ENCODE measurements around the gene TBC1D4.

TBC1D4 gene

DNA sequence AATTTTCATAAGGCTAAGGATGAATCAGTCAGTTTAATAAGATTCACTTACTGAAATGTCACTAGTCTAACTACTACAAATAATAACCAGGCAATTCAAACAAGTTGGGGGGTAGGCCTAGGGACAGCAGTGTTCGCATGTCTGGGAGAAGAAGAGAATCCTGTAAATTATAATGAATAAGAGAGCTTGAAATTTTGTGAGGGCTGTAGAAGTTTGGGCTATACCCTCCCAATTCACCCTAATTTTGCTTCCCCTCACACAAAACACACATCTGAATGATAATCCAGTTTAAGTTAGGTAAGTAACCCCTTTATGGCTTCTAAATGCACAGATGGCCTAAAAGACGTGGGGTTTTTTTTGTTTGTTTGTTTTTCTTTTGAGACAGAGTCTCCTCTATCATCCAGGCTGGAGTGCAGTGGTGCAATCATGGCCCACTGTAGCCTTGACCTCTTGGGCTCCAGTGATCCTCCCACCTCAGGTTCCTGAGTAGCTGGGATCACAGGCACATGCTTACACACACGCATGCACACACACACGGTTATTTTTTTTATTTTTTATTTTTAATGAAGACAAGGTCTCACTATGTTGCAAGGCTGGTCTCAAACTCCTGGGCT lies 69.9 kb downstream of the TBC1D4 start:
- FAIRE-seq (no peak), DNase-seq (ENCODE audit: insufficient read length, low spot score) (no peak)
- TF ChIP-seq POLR2A (IDR thresholded peaks at IDR 0.05; ENCODE audit: low read depth, low read length): no peak

DNA sequence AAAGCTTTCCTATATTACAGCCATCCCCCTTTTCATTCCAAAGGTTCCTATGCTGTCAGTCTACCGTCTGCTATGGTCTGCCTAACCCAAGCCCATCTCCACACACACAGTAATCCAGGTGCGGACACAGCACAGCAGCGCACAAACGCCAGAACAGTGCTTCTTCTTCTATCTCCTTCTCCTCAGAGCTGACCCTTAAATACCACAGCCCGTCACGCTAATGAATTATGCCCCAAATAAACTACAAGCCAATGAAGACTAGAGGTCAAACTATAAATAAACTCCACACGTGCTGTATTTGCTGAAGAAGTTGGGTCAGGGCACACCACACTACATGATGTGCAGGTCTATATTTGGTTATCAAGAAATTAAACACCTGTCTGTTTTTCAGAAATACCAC lies 71.8 kb downstream of the TBC1D4 start:
- no peak for DNase-seq (ENCODE audit: insufficient read length, low spot score)
- FAIRE-seq: no peak
- TF ChIP-seq POLR2A (IDR thresholded peaks at IDR 0.05; ENCODE audit: low read depth, low read length): no peak

DNA sequence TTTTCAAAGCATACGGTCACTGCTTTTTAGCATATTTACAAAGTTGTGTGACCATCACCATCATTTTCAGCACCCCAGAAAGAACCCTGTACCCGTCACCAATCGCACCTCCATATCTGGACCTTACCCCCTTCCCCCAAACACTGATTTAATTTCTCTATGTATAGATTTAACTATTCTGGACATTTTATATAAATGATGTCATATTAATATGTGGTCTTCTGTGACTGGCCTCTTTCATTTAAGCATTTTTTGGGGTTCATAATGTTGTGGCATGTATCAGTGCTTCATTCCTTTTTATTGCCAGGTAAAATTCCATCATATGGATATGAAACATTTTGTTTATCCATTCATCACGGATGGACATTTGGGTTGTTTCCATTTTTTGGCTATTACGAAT lies 74.0 kb downstream of the TBC1D4 start:
- no peak for FAIRE-seq
- no peak for TF ChIP-seq POLR2A (IDR thresholded peaks at IDR 0.05; ENCODE audit: low read depth, low read length)
- DNase-seq (ENCODE audit: insufficient read length, low spot score): no peak

DNA sequence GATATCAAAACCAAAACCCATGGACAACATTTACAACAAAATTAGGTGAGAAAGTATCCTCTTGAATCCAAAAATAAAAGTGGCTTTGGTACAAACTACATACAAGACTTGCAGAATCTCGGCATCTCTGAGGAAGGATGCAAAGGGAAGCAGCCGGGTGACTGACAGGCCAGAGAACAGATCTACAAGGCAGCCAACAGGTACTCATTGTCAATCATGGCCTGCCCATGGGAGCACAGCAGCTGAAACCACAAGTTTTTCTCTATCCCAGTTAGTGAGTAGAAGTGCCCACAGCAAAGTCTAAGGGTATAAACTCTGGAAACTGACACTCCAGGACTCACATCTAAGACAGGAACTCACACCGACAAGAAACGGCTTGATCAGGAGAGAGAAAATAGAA lies 74.5 kb downstream of the TBC1D4 start:
- no peak for FAIRE-seq
- no peak for DNase-seq (ENCODE audit: insufficient read length, low spot score)
- no peak for TF ChIP-seq POLR2A (IDR thresholded peaks at IDR 0.05; ENCODE audit: low read depth, low read length)

DNA sequence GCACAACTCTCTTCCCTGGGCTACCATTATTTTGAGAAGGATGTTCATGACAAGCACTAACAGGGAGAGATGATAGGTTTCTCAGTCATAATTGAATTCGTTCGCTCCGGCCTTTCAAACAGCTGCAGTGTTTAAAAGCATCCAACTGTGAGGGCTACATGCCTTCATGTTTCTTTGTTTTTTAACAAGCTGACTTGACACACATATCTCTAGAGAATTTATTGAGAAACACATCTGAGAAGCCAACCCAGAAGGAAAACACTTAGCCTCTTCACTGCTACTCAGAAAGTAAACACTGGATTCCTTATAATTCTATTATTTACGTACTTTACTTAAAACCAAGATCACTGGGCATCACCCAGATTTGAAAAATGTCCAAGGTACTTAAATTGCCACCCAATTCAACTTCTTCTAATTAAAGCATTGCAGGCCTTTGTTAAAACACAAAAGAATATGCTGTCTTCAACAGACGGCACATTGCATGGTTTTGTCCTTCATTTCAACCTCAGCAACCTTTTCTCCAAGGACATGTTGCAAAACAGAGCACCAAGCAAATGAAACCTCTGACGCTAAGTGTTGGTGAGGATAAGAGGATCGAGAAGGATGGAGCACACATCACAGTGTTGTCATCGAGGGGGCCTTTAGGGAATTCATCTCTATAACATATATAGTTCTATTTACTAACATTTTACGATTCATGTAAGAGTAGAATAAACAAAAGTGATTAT lies 75.8 kb downstream of the TBC1D4 start:
- DNase-seq (ENCODE audit: insufficient read length, low spot score) (no peak), FAIRE-seq (no peak)
- no peak for TF ChIP-seq POLR2A (IDR thresholded peaks at IDR 0.05; ENCODE audit: low read depth, low read length)

DNA sequence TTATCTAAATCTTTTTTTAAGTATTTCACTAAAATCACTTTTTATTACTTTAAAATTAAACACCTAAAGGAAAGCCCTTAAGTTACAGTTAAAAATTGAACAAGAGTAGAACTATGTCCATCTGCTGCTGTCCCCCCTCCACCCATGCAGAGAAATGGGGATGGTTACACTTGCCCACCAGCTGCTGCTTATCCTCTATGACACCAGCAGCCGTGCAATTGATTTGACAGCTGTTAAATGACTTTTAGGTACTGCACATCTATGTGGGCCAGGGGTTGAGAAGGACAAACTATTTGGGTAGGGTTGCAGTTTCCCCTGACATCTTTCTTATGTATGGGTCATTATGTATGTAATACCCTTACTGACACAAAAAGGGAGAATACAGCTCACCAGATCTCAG lies 77.2 kb downstream of the TBC1D4 start:
- no peak for TF ChIP-seq POLR2A (IDR thresholded peaks at IDR 0.05; ENCODE audit: low read depth, low read length)
- no peak for DNase-seq (ENCODE audit: insufficient read length, low spot score)

DNA sequence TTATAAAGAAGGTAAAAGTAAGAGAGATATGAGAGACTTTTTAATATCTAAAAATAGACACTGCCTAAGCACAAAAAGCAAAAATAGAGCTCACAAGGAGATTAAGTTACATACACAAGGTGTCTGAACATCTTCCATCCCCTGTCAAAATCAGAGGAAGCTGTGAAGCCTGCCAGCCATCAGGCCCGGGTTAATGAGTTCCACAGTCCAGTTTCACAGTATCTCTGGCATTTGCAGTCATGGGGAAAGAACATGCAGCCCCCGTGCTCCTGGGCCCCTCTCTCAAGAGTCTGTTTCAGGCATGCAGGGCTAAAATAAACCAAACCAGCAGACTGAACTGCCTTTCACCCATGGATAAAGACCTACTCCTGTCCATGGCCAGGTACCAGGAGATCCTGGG lies 79.2 kb downstream of the TBC1D4 start:
- TF ChIP-seq POLR2A (IDR thresholded peaks at IDR 0.05; ENCODE audit: low read depth, low read length): no peak
- FAIRE-seq (no peak), DNase-seq (ENCODE audit: insufficient read length, low spot score) (no peak)

More for the DNA sequence above, 77.2 kb downstream of the TBC1D4 start:
- no peak for FAIRE-seq

DNA sequence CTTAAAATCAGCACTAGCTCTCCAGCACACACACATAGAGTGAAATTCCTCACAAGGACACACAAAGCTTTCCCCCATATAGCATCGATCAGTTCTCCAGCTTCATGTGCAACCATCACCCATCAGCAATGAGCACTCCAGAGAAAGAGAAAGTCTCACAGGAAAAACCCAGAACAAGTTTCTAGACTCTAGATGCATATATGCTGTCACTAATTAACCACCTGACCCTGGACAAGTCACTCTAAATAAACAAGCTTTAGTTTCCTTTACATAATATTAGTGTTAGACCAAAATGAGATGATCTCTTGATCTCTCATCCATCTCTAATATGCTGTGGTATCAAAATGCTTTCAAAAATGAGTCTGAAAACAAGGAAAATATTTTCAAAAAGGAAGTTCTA lies 81.2 kb downstream of the TBC1D4 start:
- FAIRE-seq (no peak), DNase-seq (ENCODE audit: insufficient read length, low spot score) (no peak)

DNA sequence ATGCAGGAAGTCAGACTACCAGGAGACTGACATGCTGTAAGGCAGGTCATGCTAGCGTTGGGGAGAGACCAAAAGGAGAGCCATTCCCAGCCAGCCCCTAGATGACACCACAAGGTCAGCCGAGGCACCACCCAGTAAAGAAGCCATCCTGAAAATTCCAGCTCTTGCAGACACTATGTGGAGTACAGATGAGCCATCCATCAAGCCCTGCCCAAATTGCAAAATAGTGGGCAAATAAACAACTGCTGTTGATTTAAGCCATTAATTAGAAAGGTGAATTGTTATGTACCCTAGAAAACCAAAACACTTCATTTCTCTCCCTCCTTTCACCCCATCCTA lies 82.1 kb downstream of the TBC1D4 start:
- no peak for FAIRE-seq
- no peak for TF ChIP-seq POLR2A (IDR thresholded peaks at IDR 0.05; ENCODE audit: low read depth, low read length)
- DNase-seq (ENCODE audit: insufficient read length, low spot score): no peak

More for the DNA sequence above, 81.2 kb downstream of the TBC1D4 start:
- TF ChIP-seq POLR2A (IDR thresholded peaks at IDR 0.05; ENCODE audit: low read depth, low read length): no peak

DNA sequence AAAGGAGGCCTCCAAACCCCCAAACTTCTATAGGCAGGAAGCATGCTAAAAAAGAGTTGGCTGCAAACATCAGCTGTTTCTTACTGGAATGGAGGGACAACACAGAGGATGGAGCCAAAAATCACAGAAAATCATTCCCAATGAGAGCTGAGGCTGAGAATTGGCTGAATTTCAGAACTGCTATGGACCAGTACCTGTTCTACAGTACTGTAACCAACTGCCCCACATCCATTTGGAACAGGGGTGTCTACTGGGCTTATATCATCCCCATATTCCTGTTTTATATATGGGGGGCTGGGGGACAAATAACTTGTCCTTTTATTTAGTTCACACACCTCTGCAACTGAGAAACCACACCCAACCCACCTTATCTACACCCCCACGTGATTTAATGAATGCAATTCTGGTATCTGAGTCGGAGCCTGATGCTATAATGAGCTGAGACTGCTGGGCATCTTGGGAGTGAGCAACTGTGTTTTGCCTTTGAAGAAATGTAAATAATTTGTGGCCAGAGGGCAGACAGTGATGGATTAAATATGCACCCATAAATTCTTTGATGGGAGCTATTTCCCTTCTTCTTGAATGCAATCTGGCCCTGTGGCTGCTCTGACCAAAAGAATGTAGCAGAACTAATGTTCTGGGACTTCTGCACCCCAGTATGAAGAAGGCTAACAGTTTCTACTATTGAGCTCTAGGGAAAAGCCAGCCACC lies 82.6 kb downstream of the TBC1D4 start:
- FAIRE-seq: no peak

DNA sequence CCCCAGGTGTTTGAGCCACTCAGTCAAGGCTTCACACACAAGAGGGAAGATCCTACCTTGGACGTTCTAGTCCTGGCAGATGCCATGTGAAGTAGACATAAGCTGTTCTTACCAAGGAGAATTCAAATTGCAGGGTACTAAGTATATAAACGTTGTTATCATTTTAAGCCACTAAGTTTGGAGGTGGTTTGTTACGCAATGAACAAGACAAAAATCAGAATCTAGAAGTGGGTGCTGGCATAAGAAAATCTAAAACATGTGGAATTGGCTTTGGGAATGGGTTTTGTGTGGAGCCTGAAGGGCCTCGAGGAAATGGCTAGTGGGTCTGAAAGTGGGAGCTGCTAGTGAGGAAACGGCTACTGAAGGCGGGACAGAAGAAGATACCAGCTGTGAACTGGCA lies 83.9 kb downstream of the TBC1D4 start:
- no peak for TF ChIP-seq POLR2A (IDR thresholded peaks at IDR 0.05; ENCODE audit: low read depth, low read length)
- no peak for FAIRE-seq
- no peak for DNase-seq (ENCODE audit: insufficient read length, low spot score)

More for the DNA sequence above, 82.6 kb downstream of the TBC1D4 start:
- TF ChIP-seq POLR2A (IDR thresholded peaks at IDR 0.05; ENCODE audit: low read depth, low read length): no peak
- DNase-seq (ENCODE audit: insufficient read length, low spot score): no peak

DNA sequence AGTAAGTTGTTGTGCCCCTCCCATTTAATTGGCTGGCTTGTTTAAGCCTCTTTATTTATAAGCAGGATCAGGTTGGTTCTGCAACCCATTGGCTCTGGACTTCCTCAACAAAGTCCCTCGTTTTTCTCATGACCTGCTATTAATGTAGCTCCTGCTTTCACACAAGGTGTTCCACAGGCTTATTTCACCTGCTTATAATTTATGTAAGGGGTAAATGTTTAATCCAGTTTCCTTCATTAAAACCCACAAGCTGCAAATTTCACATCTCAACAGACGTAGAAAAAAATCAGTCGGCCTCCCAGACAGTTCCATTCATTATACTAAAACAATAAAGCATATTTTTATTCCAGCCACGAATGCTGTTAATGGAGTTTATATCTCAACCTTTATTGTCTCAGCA lies 86.1 kb downstream of the TBC1D4 start:
- no peak for FAIRE-seq
- no peak for DNase-seq (ENCODE audit: insufficient read length, low spot score)
- TF ChIP-seq POLR2A (IDR thresholded peaks at IDR 0.05; ENCODE audit: low read depth, low read length): no peak

DNA sequence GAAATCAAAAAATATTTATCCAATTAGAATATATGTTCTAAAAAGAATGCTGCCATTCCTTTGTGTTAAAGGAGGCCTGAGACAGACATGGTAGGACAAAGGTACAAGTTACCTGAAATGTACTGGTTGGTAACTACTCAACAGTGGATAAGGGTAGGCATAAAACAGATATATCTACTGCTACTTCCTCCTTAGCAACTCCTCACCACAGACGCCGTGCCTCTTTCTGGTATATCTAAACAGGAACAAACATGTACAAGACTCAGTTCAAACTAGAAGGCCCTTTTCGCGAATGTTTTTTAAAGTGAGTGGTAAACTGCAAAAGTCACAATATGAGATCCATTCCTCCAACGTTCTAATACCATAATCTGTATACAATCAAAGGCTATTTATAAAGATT lies 86.9 kb downstream of the TBC1D4 start:
- FAIRE-seq (no peak), DNase-seq (ENCODE audit: insufficient read length, low spot score) (no peak)
- no peak for TF ChIP-seq POLR2A (IDR thresholded peaks at IDR 0.05; ENCODE audit: low read depth, low read length)

DNA sequence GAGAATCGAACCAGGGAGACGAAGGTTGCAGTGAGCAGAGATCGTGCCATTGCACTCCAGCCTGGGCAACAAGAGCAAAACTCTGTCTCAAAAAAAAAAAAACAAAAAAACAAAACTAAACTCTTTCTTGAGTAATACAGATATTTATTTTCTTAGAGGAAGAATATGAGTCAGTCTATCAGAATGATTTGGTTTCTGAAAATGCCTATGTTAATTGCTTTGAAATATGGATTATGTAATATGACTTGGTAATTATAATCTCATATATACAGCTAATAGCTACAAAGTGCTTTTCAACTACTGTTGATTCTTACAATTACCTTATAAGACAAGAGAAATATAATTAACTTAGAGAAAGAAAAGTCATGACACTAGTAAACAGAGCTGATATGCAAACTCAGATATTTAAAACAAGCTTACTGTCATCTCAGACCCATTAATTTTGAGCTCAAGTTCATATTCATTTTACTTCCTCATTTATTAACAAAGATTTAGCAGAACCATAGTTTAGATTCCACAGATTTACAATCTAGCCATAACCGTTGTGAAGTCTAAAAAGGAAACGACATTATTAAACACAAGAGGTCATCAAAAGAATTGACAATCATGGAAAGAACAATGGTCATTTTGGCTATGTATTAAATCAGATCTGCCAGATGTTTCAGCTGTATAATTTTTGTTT lies 88.0 kb downstream of the TBC1D4 start:
- TF ChIP-seq POLR2A (IDR thresholded peaks at IDR 0.05; ENCODE audit: low read depth, low read length): no peak
- DNase-seq (ENCODE audit: insufficient read length, low spot score): no peak
- peak; percentile 23 for FAIRE-seq

All from H54 (cell line).